ENCODE data around the gene PITPNM3. TPM values are rescaled to one million over a fixed set of nuclear protein-coding genes. Genes with fewer than 3 reads are reported as not detected.

PITPNM3 gene
- total and polyA plus RNA-seq, 2 of the 8 experiments (the other 6 are each of a cell fraction or from before 2014, with no cell fraction given): 1.7 to 3.1 TPM

DNA sequence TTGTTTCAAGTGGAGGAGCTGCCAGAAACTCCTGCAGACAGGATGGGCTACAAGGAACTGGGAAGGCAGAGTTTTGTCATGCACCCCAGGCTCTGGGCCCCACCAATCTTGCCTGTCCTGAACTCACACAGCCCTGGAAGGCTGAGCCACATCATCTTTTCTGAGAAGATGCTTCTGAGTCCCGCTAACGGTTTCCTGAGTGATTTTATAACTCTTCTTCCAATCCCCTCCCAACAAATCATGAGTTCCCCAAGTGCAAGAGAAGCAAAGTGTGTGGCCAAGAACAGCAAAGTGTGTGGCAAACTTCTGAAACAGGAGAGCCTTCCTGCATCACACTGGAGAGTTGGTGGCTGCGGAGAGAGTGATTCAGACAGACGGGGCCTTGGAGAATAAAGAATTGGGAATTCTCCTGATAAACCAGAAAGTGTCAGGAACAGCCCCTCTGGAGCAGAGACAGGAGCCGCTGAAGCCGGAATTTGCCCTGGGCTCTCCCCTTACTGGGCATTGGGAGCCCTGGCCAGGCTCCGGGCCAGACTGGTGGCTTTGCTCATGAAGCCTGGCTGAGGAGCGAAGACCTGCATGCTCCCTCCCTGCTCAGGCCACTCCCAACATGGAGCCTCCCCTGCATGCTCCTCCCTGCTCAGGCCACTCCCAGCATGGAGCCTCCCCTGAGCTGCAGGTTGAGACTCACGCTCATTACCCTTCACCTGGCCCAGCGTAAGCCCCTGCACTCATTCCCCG, 47.2 kb downstream of the PITPNM3 start:
- H3K79me1 ChIP-seq (ENCODE audit: low read depth, low read length): no peaks in the 10 kb centered on the region
- H2BK120ac ChIP-seq (replicated peaks; ENCODE audit: low read depth, low read length): no peak overlapping the region
- no peaks in the 10 kb centered on the region for H3K36me3 ChIP-seq (ENCODE audit: control insufficient read depth in 2 of 4, insufficient read depth in 4 of 4, low read length in 3 of 4)
- no peak overlapping the region for H3K18ac ChIP-seq (ENCODE audit: extremely low read depth, low read length)
- 0 out of 2 replicates have a peak overlapping the region, but pooled peaks have one; percentile 53 for H2AK5ac ChIP-seq (ENCODE audit: low read depth, low read length)
- H3K4me3 ChIP-seq (ENCODE audit: extremely low read depth in 1 of 4, insufficient read depth in 2 of 4, low read depth in 3 of 4, low read length in 4 of 4): no peak overlapping the region
- no peak overlapping the region for H2BK5ac ChIP-seq (ENCODE audit: low read depth, low read length)
- H4K20me1 ChIP-seq (replicated peaks in 1 of 2; ENCODE audit: control insufficient read depth in 1 of 2, insufficient read depth in 2 of 2, low read length in 2 of 2): no peaks in the 10 kb centered on the region
- 82% methylated on average over 11 of the region's 11 CpGs; no CpG with 5 or more reads in 1 of the 2 experiments for WGBS, 2 experiments (ENCODE audit: extremely low coverage in 1 of 2, insufficient coverage in 1 of 2, insufficient read length in 1 of 2, insufficient replicate concordance in 2 of 2, low coverage in 1 of 2, low lambda C conversion rate in 2 of 2, missing lambda C conversion rate in 1 of 2)
- ChIA-PET POLR2A (ENCODE audit: partially characterized antibody) (interaction anchor here (1.2 to 1.6 kb wide), 3 partner anchors 26 to 61 kb away, joined by 3 read pairs; no protein-coding TSS in a partner anchor), CTCF (ENCODE audit: partially characterized antibody) (interaction anchor here (1.1 to 1.8 kb wide), 4 partner anchors 9 to 36 kb away, joined by 4 to 5 read pairs (median 4); no protein-coding TSS in a partner anchor)
- DNase-seq (ENCODE audit: low read depth in 1 of 2, low spot score in 2 of 2) (no peak), FAIRE-seq (no peak)
- H4K91ac ChIP-seq (replicated peaks; ENCODE audit: insufficient read length, low read length): peak overlapping the region; percentile 10
- no peak overlapping the region; a peak in 1 of 4 replicates for H3K4me2 ChIP-seq (ENCODE audit: insufficient read depth in 1 of 2, low read depth in 2 of 2, low read length in 2 of 2)
- H3K56ac ChIP-seq (replicated peaks; ENCODE audit: insufficient read length, low read depth, low read length): no peak overlapping the region
- H3K9ac ChIP-seq (replicated peaks in 1 of 4; ENCODE audit: extremely low read depth in 1 of 4, low read depth in 3 of 4, low read length in 3 of 4): no peak overlapping the region
- peak overlapping the region; percentile 1 for H4K8ac ChIP-seq (ENCODE audit: extremely low read depth, insufficient read depth, low read length)
- no peak overlapping the region for H3K23ac ChIP-seq (ENCODE audit: insufficient read length)
- no peak overlapping the region for H2AFZ ChIP-seq (ENCODE audit: low read length)
- H3K27ac ChIP-seq (ENCODE audit: low read depth, low read length): no peak overlapping the region
- no peaks in the 10 kb centered on the region; the same call in 1 of the 2 replicates for H3K23me2 ChIP-seq (ENCODE audit: low read depth, low read length)
- peak overlapping the region; percentile 19 for H4K5ac ChIP-seq (ENCODE audit: insufficient read length, low read depth, low read length)
- peaks cover 2 to 13% (median 7%) of the 10 kb centered on the region in 4 experiments; a peak in 4 of 7 replicates for H3K4me1 ChIP-seq (replicated peaks in 1 of 4; ENCODE audit: control insufficient read depth in 3 of 4, insufficient read depth in 4 of 4, low read length in 3 of 4)
- H2BK15ac ChIP-seq (ENCODE audit: low read length): peak overlapping the region; percentile 18; the same call in 1 of the 2 replicates
- no peaks in the 10 kb centered on the region for H3K79me2 ChIP-seq (ENCODE audit: control insufficient read depth in 1 of 2, insufficient read depth in 2 of 2, low read length in 2 of 2)
- no peaks in the 10 kb centered on the region for H3K27me3 ChIP-seq (replicated peaks in 1 of 4; ENCODE audit: control insufficient read depth in 3 of 4, extremely low read depth in 1 of 4, insufficient read depth in 3 of 4, low read length in 3 of 4)
- peak overlapping the region; percentile 50; the same call in 1 of the 2 replicates for H2BK12ac ChIP-seq (ENCODE audit: low read depth, low read length)
- no peak overlapping the region for H3K4ac ChIP-seq (replicated peaks; ENCODE audit: insufficient read length, low read depth, low read length)
- H3K14ac ChIP-seq (ENCODE audit: insufficient read length): no peak overlapping the region
- H3K9me3 ChIP-seq (ENCODE audit: insufficient read depth in 2 of 2, low read depth in 1 of 2, low read length in 1 of 2): no peaks in the 10 kb centered on the region
- no peak overlapping the region for H2BK20ac ChIP-seq (ENCODE audit: low read length)
- no peak for TF ChIP-seq CHD2 (IDR thresholded peaks at IDR 0.05; ENCODE audit: low read length)
- TF ChIP-seq JUND (IDR thresholded peaks at IDR 0.05; ENCODE audit: low read length): no peak
- TF ChIP-seq BCL11A (IDR thresholded peaks at IDR 0.05; ENCODE audit: low read depth in 2 of 2, low read length in 2 of 2): no peak
- TF ChIP-seq RAD21 (IDR thresholded peaks at IDR 0.05 in 1 of 2, conservative IDR thresholded peaks at IDR 0.05 in 1 of 2; ENCODE audit: low read depth in 2 of 2, low read length in 2 of 2): no peak
- no peak for TF ChIP-seq EP300 (IDR thresholded peaks at IDR 0.05; ENCODE audit: borderline replicate concordance in 1 of 2, low read depth in 2 of 2, low read length in 2 of 2)
- TF ChIP-seq SRF (IDR thresholded peaks at IDR 0.05; ENCODE audit: low read depth, low read length): no peak
- TF ChIP-seq NANOG (IDR thresholded peaks at IDR 0.05; ENCODE audit: insufficient read depth, low read depth, low read length, poor library complexity, severe bottlenecking): no peak
- TF ChIP-seq TBP (IDR thresholded peaks at IDR 0.05; ENCODE audit: low read depth, low read length): no peak
- peak; percentile 85 for TF ChIP-seq YY1 (IDR thresholded peaks at IDR 0.05; ENCODE audit: low read depth, low read length)
- no peak for TF ChIP-seq SP1 (IDR thresholded peaks at IDR 0.05; ENCODE audit: low read depth, low read length)
- TF ChIP-seq SUZ12 (IDR thresholded peaks at IDR 0.05; ENCODE audit: low read length): no peak
- no peak for TF ChIP-seq SP2 (IDR thresholded peaks at IDR 0.05; ENCODE audit: low read length)
